Testis (tissue), 2 donors: ENCODE results near the gene ZNF280B.
"Not testable (repeated sequence)": the region's sequence is repeated elsewhere in the genome, so short reads cannot be mapped to it uniquely, and the experiment has no call there.

Experiments used
- POLR2A ChIP-seq: fragments of 450-650 bp; IDR thresholded peaks from one replicate; pipeline ENCODE4 v1.6.1; 2017; ENCODE audit warnings: antibody characterized with exemption, mild to moderate bottlenecking, moderate library complexity
- TF ChIP-seq, protein P1 (sequence below), 3 experiments: fragments of 450-650 bp in 2 of 3; fragments of 200-600 bp in 1 of 3; sonication (generic) in 1 of 3; IDR thresholded peaks; one replicate each; pipeline ENCODE4 v1.5.1; 2016 to 2019; ENCODE audit warnings: antibody characterized with exemption in 3 of 3, mild to moderate bottlenecking in 2 of 3, moderate library complexity in 1 of 3

DNA sequence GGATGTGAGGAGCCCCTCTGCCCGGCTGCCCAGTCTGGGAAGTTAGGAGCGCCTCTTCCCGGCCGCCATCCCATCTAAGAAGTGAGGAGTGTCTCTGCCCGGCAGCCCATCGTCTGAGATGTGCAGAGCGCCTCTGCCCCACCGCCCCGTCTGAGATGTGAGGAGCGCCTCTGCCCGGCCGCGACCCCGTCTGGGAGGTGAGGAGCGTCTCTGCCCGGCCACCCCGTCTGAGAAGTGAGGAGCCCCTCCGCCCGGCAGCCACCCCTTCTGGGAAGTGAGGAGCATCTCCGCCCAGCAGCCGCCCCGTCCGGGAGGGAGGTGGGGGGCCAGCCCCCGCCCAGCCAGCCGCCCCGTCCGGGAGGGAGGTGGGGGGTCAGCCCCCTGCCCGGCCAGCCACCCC, 66.9 kb downstream of the ZNF280B start:
- TF ChIP-seq, protein P1, sequence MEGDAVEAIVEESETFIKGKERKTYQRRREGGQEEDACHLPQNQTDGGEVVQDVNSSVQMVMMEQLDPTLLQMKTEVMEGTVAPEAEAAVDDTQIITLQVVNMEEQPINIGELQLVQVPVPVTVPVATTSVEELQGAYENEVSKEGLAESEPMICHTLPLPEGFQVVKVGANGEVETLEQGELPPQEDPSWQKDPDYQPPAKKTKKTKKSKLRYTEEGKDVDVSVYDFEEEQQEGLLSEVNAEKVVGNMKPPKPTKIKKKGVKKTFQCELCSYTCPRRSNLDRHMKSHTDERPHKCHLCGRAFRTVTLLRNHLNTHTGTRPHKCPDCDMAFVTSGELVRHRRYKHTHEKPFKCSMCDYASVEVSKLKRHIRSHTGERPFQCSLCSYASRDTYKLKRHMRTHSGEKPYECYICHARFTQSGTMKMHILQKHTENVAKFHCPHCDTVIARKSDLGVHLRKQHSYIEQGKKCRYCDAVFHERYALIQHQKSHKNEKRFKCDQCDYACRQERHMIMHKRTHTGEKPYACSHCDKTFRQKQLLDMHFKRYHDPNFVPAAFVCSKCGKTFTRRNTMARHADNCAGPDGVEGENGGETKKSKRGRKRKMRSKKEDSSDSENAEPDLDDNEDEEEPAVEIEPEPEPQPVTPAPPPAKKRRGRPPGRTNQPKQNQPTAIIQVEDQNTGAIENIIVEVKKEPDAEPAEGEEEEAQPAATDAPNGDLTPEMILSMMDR (IDR thresholded peaks at IDR 0.05): not testable (repeated sequence)
- not testable (repeated sequence) for TF ChIP-seq POLR2A
